ENCODE results near the gene CELF2.

The CELF2 gene

GRCh38 chr10:11015446-11015934, 2.2 kb upstream of the CELF2 start:
- no peaks in the 10 kb centered on the region for H3K9me3 Mint-ChIP-seq
- H3K27ac Mint-ChIP-seq = no peak overlapping the region
- H3K36me3 Mint-ChIP-seq (ENCODE audit: low read depth) = no peaks in the 10 kb centered on the region
- no peak for DNase-seq
- peaks cover 55% of the 10 kb centered on the region for H3K27me3 Mint-ChIP-seq (ENCODE audit: low read depth, poor library complexity)
- peaks cover 36% of the 10 kb centered on the region for H3K4me1 Mint-ChIP-seq
- no peak for TF ChIP-seq CTCF (IDR thresholded peaks at IDR 0.05)
- no peak overlapping the region for H3K4me3 Mint-ChIP-seq

DNA sequence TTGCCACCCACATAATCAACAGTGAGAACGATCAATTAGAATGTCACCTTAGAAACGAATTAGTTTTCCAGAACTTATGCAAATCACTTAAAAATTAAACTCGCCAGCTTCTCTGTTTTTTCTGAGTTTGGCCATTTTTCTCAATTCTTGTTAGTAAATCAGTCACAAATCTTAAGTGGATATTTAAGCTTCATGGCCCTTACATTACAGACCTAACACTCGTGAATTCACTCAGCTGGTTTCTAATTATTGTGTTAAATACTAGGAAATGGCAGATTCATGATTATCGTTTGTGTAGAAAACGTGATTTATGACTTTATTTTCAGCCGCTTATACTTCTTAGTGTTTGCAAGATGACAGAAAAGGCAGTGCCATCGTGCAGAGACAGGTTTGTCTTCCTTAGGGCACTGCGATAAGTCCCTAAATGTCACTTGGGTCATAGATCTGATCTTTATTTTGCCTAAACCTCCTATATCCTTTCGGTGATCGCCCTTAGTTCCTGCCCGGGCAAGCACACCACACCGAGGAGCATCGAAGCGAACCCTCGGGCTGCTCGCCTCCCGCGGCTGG, 587 bp upstream of the CELF2 start:
- H3K36me3 Mint-ChIP-seq (ENCODE audit: low read depth) = no peaks in the 10 kb centered on the region
- peak overlapping the region; percentile 85 for H3K4me3 Mint-ChIP-seq
- TF ChIP-seq CTCF (IDR thresholded peaks at IDR 0.05) = no peak
- peaks cover 47% of the 10 kb centered on the region for H3K4me1 Mint-ChIP-seq
- no peak for DNase-seq
- peaks cover 66% of the 10 kb centered on the region for H3K27me3 Mint-ChIP-seq (ENCODE audit: low read depth, poor library complexity)
- no peaks in the 10 kb centered on the region for H3K9me3 Mint-ChIP-seq
- H3K27ac Mint-ChIP-seq = no peak overlapping the region

GRCh38 chr10:11018432-11018841, 765 bp downstream of the CELF2 start:
- Mint-ChIP-seq H3K27ac (no peak overlapping the region), H3K36me3 (ENCODE audit: low read depth) (no peaks in the 10 kb centered on the region), H3K27me3 (ENCODE audit: low read depth, poor library complexity) (peaks cover 71% of the 10 kb centered on the region), H3K4me3 (peak overlapping the region; percentile 78), H3K9me3 (no peaks in the 10 kb centered on the region), H3K4me1 (peaks cover 47% of the 10 kb centered on the region)
- peak; percentile 52 for DNase-seq
- no peak for TF ChIP-seq CTCF (IDR thresholded peaks at IDR 0.05)

GRCh38 chr10:11018855-11019631, 1.4 kb downstream of the CELF2 start:
- no peaks in the 10 kb centered on the region for H3K9me3 Mint-ChIP-seq
- DNase-seq = no peak
- no peak overlapping the region for H3K27ac Mint-ChIP-seq
- H3K36me3 Mint-ChIP-seq (ENCODE audit: low read depth) = no peaks in the 10 kb centered on the region
- H3K27me3 Mint-ChIP-seq (ENCODE audit: low read depth, poor library complexity) = peaks cover 71% of the 10 kb centered on the region
- peak overlapping the region; percentile 78 for H3K4me3 Mint-ChIP-seq
- H3K4me1 Mint-ChIP-seq = peaks cover 54% of the 10 kb centered on the region
- no peak for TF ChIP-seq CTCF (IDR thresholded peaks at IDR 0.05)

- H3K9me3 Mint-ChIP-seq = no peaks in the 10 kb centered on the region
- DNase-seq = no peak
- peaks cover 64% of the 10 kb centered on the region for H3K27me3 Mint-ChIP-seq (ENCODE audit: low read depth, poor library complexity)
- no peak for TF ChIP-seq CTCF (IDR thresholded peaks at IDR 0.05)
- H3K4me3 Mint-ChIP-seq = peak overlapping the region; percentile 78
- no peak overlapping the region for H3K27ac Mint-ChIP-seq
- H3K36me3 Mint-ChIP-seq (ENCODE audit: low read depth) = no peaks in the 10 kb centered on the region
- peaks cover 55% of the 10 kb centered on the region for H3K4me1 Mint-ChIP-seq
Observed at GRCh38 chr10:11019724-11020547, 2.3 kb downstream of the CELF2 start.
